Measurements from ENCODE around the gene DLL1.
"Not testable (repeated sequence)": the region's sequence is repeated elsewhere in the genome, so short reads cannot be mapped to it uniquely, and the experiment has no call there.

DLL1 gene

GRCh38 chr6:170267688-170268087 is 23.2 kb downstream of the DLL1 start:
- no peak for DNase-seq

DNA sequence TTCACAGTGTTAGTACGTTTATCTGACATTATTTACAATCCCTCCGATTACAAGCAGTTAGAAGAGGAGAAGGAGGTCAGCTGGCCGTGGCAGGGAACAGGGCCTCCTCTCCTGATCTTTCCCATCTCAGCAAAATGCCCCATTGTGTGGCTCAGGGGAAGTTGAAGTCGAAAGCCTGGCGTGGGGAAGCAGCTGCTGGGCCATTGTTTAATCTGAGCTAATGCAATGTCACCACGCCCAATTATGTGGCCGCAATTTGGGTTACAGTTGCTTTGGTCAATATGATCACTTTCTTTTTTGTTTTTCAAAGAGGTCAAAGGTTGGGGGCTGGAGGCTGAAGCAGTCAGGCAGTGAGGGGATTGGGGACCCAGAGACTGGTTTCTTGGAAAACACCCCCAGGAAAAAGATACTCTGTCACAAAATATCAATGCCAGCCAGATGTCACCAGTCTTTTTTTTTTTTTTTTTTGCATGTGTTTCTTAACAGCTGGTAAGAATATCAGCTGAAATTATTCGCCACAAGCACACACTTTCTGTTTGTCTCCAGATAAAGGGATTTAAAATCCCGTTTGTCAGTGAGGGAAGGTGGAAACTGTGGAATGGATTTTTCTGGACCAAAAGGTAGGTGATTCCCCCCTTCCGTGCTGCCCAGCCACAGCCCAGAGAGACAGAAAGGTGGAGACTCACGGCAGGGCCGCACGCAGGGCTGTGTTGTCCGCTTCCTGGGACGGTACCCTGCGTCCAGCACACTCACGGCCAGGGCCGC is 24.6 kb downstream of the DLL1 start:
- DNase-seq: no peak

- no peak for DNase-seq
Observed at GRCh38 chr6:170265655-170266054, 25.2 kb downstream of the DLL1 start.

DNA sequence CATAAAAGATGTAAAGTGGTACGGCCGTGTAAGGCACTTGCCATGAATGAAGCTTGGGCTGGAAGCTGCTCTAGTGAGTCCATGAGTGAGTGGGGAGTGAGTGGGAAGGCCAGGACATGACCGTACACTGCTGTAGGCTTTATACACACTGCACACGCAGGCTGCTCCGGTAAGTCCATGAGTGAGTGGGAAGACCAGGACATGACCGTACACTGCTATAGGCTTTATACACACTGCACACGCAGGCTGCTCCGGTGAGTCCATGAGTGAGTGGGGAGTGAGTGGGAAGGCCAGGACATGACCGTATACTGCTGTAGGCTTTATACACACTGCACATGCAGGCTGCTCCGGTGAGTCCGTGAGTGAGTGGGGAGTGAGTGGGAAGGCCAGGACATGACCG is 26.2 kb downstream of the DLL1 start:
- not testable (repeated sequence) for DNase-seq

GRCh38 chr6:170264086-170264485 is 26.8 kb downstream of the DLL1 start:
- DNase-seq: no peak

DNA sequence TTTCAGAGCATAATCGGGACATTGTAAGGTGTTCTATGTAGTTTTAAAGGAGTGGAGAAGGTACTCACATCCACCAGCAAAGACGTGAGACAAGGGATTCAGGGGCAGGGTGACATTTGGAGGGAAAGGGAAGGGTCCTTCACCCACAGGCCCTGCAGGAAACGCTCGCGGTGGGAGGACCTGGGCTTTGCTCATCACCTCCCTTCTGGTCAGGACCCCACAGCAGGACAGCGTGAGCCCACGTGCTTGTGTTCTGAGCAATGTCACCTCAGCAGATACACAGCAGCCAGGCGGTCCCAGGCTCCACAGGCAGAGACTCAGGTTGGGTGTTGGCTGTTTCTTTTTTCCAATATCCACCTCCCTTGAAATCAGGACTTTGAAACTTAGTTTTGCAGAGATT is 27.5 kb downstream of the DLL1 start:
- no peak for DNase-seq

GRCh38 chr6:170262489-170263088 is 28.3 kb downstream of the DLL1 start:
- no peak for DNase-seq

GRCh38 chr6:170261643-170262488 is 29.0 kb downstream of the DLL1 start:
- DNase-seq: no peak

DNA sequence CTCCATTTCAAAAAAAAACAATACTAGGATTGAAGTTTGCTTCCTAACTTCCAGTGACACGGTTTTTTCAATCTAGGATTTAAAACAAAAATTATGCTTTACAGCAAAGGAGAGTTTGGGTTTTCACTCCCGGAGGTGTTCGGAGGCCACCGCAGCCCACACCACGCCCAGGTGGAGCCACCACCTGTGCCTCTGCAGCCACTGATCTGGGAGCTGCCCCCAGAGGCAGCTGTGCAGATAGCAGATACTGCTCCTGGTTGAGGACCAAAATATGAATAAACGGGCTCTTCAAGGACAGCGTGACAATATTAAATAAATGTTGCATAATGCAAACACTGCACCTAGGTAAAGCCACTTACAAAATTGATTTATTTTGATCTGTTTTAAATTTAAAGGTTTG is 30.2 kb downstream of the DLL1 start:
- DNase-seq: no peak

- no peak for DNase-seq
Observed at GRCh38 chr6:170259278-170259677, 31.6 kb downstream of the DLL1 start.

DNA sequence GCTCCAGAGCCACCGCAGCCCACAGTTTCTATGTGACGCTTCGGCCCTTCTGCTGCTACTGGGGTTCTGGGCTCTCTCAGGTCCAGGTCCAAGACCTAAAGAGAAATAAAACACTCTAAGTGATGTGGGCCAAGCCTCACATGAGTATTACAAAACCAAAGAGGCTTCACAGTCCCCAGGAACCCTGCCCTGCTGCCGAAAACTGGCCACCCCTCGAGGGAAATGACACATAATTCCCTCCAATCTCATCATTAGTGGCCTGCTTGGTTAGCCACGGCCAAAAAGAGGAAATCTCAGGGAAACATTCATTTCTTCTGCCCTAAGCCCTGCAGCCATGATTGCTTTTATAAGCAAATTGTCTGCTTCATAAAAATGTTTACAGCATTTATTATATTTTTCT is 32.5 kb downstream of the DLL1 start:
- DNase-seq: no peak

DNA sequence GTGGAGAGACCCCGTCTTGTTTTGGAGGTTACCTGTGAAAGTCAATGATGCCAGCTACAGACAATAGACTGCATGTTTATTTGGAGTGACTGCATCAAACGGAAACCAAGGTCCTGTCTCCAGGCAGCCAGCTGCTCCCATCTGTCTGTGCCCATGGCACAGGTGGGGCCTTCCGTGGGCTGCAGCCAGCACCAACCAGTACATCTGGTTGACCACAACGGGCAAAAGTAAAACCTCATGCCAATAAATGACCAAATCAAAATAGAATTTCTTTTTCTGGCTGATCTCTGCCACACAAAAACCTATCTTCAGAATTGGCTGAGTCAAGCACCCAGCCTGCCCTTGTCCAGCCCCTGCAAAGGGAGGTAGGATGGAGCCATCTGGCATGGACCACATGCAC is 33.5 kb downstream of the DLL1 start:
- no peak for DNase-seq

DNA sequence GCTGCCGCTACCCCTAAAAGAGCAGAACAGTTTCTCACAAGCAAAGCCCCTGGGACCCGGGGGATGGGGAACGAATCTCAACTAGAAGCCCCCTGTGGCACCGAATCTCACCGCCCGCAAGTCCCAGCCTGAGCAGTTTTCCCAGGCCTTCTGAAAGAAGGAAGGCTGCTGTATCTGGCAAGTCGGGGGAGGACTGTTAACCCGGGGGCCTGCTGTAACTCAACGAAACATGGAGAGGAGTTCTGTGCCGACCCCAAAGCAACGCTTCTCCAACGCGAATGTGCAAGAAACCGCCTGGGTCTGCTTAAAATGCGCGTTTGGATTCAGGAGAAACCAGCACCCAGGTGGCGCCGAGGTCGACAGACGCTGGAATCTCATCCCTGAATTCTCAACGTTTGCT is 34.2 kb downstream of the DLL1 start:
- no peak for DNase-seq

- DNase-seq: no peak
Observed at GRCh38 chr6:170255426-170256125, 35.3 kb downstream of the DLL1 start.

DNA sequence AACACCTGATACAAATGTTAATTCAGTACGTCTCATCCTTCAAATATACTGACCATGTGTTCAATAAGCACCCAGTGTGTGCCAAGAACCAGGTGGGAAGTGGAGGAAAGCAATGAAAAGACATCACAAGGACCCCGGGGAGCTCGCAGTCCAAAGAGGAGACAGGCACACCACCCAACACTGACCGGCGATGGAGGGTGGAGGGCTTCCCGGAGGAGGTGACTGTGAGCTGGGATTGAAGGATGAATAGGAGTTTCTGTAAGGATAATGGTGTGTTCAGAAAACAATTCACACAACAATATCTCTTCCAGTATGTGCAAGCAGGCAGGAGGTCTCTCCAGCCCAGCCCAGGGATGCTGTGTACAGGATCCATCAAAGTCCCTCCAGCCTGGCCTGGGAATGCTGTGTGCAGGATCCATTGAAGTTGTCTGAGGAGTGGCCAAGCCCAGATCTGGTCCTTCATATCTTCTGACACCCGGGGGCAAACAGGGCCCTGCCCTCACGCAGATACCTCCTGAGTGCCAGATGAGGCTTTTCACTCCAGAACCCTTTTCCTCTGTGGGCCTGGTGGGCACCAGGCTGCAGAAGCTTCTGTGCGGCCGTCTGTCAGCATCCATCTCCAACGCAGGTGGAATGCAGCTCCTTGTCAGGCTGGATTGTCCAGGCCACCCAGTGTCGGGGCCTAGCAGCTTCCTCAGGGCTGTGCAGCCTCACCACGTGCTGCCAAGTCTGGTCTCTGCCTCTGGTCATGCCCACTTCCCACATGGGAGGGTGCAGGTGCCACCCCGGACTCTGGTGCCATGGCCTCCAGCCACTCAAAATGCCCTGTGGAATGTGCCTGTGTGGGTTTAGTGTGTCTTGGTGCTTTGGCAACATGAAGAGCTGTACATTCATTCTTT is 36.3 kb downstream of the DLL1 start:
- no peak for DNase-seq

- DNase-seq: no peak
Observed at GRCh38 chr6:170253910-170254269, 37.0 kb downstream of the DLL1 start.

DNA sequence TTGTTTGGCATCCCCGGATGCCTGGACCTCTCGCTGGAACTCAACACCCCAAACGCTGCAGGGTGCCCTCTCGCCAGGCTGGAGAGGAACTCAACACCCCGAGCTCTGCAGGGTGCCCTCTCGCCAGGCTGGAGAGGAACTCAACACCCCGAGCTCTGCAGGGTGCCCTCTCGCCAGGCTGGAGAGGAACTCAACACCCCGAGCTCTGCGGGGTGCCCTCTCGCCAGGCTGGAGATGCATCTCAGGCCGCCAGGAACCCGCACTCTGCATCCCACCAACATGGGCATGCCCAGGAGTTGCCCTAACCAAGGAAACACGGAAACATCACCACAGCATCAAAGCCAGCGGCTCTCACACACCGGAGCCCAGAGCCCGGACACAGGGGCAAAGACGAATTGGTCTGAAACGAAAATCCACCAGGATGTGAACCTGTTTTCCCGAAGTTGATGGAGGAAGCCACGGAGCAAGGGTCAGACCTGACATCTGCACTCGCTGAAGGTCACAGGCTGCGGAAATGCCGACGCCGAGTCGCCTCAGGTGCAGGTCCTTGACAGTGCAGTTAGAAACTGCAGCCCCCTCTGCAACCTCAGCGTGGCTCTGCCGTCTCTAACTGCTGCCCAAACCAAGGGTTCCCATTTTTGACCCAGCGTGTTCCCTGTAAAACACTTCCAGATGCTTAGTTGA is 37.5 kb downstream of the DLL1 start:
- no peak for DNase-seq

DNA sequence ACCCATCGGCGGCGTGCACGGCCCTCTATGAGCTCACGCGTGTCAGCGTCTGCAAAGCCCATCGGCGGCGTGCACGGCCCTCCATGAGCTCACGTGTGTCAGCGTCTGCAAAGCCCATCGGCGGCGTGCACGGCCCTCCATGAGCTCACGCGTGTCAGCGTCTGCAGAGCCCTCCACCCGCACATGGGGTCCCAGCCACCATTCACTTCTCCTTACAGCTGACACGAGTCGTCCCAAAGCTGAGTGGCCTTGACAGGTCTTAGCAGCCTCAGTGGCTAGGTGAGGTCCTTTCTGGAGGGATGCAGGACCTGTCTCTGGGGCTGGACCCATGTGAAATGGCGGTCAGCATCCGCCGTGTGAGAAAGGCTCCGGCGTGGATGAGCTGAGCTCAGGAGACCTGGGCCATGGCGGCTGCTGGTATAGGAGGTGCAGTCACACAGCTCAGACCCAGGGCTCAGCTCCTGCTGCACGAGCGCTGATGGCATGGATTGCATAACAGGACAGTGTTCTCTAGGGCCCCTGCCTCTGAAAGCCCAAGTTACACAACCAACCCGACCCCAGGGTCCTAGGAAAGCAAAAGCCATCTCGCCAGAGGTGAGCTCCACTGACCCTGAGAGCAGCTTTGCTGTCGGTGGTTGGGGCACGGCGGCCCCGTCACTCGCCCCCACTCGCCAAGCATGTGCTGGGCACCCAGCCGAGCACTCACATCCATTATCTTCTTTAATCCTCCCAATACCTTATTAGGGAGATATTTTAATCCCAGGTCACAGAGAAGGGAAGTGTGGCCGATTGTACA is 38.9 kb downstream of the DLL1 start:
- no peak for DNase-seq

DNA sequence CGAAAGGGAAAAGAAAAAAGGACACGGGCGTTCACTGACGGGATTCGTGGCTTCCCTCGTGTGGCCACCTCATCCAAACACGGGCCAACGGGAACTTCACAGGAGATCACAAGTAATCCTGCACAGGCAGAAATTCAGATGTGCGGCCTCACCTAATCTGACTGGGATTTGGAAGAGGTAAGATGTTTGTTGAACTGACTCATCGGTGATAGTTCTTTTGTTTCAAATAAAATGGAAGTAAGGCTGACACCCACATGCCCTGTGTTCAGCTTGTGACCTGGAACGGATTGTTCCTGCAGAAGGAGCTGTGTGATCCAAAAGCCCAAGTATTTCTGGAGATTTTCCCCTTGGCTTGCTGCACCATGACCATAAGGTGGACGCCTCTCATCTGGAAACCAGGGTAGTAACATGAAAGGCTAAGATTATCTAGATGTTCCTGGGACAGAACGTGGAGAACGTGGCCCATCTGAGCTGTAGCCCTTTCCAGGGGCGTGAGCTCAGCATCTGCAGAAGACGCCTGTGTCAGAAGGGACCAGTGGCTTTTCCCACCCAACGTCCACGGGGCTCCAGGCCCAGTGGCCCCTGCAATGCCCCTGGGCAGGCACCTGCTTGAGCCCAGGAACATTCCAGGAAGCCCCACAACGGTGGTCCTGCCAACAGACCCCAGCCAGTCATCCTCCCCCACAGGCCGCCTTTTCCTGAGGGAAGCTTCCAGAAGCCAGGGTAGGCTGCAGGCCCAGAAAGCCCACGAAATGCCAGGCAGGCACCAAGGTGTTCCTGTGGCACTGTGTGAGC is 39.7 kb downstream of the DLL1 start:
- no peak for DNase-seq

GRCh38 chr6:170250455-170250854 is 40.4 kb downstream of the DLL1 start:
- no peak for DNase-seq

All from femur (tissue), 1 donor.